ENCODE measurements around the gene TOX3. TPM values are rescaled to one million over a fixed set of nuclear protein-coding genes. Genes with fewer than 3 reads are reported as not detected.

TOX3 gene
- polyA plus RNA-seq, 1 donor from 2014 or later = 2.3 TPM

GRCh38 chr16:52440248-52440647 is 106.7 kb downstream of the TOX3 start:
- Histone ChIP-seq H3K79me2 (replicated peaks; ENCODE audit: insufficient read depth, low read length) (no peaks in the 10 kb centered on the region), H3K27ac (ENCODE audit: low read length) (no peak overlapping the region), H2AFZ (ENCODE audit: low read depth, low read length) (no peak overlapping the region), H3K36me3 (ENCODE audit: insufficient read depth, low read length) (no peaks in the 10 kb centered on the region), H3K27me3 (ENCODE audit: insufficient read depth, low read depth, low read length) (no peaks in the 10 kb centered on the region), H3K9ac (ENCODE audit: low read length) (no peak overlapping the region), H3K9me2 (ENCODE audit: insufficient read depth, low read length) (no peaks in the 10 kb centered on the region), H3F3A (ENCODE audit: insufficient read depth, low read length, poor library complexity, severe bottlenecking) (peaks cover 4% of the 10 kb centered on the region), H3K4me3 (ENCODE audit: low read length) (no peak overlapping the region), H3K4me2 (ENCODE audit: low read length) (no peak overlapping the region), H4K20me1 (ENCODE audit: insufficient read depth) (no peaks in the 10 kb centered on the region), H3K9me3 (ENCODE audit: low read length) (peaks cover 4% of the 10 kb centered on the region)
- TF ChIP-seq SMC3 (conservative IDR thresholded peaks at IDR 0.05; ENCODE audit: poor library complexity) (no peak), REST (IDR thresholded peaks at IDR 0.05; ENCODE audit: borderline replicate concordance) (no peak), RAD21 (conservative IDR thresholded peaks at IDR 0.05) (no peak), TAF1 (IDR thresholded peaks at IDR 0.05; ENCODE audit: low read depth) (no peak), CTCF (IDR thresholded peaks at IDR 0.05; ENCODE audit: poor library complexity, severe bottlenecking) (no peak), MXI1 (conservative IDR thresholded peaks at IDR 0.05; ENCODE audit: poor library complexity, severe bottlenecking) (no peak), EP300 (conservative IDR thresholded peaks at IDR 0.05; ENCODE audit: poor library complexity, severe bottlenecking) (no peak), POLR2AphosphoS5 (IDR thresholded peaks at IDR 0.05) (no peak), EZH2 (IDR thresholded peaks at IDR 0.05; ENCODE audit: borderline replicate concordance, insufficient read depth, low read length, poor library complexity, severe bottlenecking) (no peak)

DNA sequence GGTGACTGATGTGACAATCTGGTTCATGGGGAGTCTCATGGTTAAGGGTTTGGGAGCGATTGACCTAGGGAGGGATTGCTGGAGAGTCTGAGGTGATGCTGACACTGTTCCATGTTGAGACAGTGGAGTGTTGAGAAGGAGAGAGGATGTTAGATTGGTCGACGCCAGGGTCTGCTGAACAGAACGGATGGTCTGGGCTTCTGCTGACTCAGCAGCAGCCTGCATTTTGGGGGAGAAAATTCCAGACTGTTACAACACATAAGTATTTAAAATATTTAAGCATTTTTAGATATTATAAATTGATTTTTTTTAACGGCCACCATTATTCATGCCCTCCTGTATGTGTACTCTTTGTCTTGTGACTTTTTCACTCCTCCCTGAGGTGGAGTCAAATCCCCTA is 107.2 kb downstream of the TOX3 start:
- H3K4me2 ChIP-seq (ENCODE audit: low read length) = no peak overlapping the region
- no peak overlapping the region for H3K4me3 ChIP-seq (ENCODE audit: low read length)
- H3K9me2 ChIP-seq (ENCODE audit: insufficient read depth, low read length) = no peaks in the 10 kb centered on the region
- no peak overlapping the region for H3K27ac ChIP-seq (ENCODE audit: low read length)
- H3K9me3 ChIP-seq (ENCODE audit: low read length) = peaks cover 4% of the 10 kb centered on the region
- TF ChIP-seq EP300 (conservative IDR thresholded peaks at IDR 0.05; ENCODE audit: poor library complexity, severe bottlenecking) = no peak
- no peak for TF ChIP-seq REST (IDR thresholded peaks at IDR 0.05; ENCODE audit: borderline replicate concordance)
- no peak for TF ChIP-seq MXI1 (conservative IDR thresholded peaks at IDR 0.05; ENCODE audit: poor library complexity, severe bottlenecking)
- no peak for TF ChIP-seq SMC3 (conservative IDR thresholded peaks at IDR 0.05; ENCODE audit: poor library complexity)
- TF ChIP-seq RAD21 (conservative IDR thresholded peaks at IDR 0.05) = no peak
- TF ChIP-seq TAF1 (IDR thresholded peaks at IDR 0.05; ENCODE audit: low read depth) = no peak
- no peak for TF ChIP-seq EZH2 (IDR thresholded peaks at IDR 0.05; ENCODE audit: borderline replicate concordance, insufficient read depth, low read length, poor library complexity, severe bottlenecking)
- TF ChIP-seq CTCF (IDR thresholded peaks at IDR 0.05; ENCODE audit: poor library complexity, severe bottlenecking) = no peak
- TF ChIP-seq POLR2AphosphoS5 (IDR thresholded peaks at IDR 0.05) = no peak
- no peaks in the 10 kb centered on the region for H3K36me3 ChIP-seq (ENCODE audit: insufficient read depth, low read length)
- no peaks in the 10 kb centered on the region for H3K79me2 ChIP-seq (replicated peaks; ENCODE audit: insufficient read depth, low read length)
- peaks cover 4% of the 10 kb centered on the region for H3F3A ChIP-seq (ENCODE audit: insufficient read depth, low read length, poor library complexity, severe bottlenecking)
- no peaks in the 10 kb centered on the region for H3K27me3 ChIP-seq (ENCODE audit: insufficient read depth, low read depth, low read length)
- H3K9ac ChIP-seq (ENCODE audit: low read length) = no peak overlapping the region
- no peaks in the 10 kb centered on the region for H4K20me1 ChIP-seq (ENCODE audit: insufficient read depth)
- no peak overlapping the region for H2AFZ ChIP-seq (ENCODE audit: low read depth, low read length)
